ENCODE data around the gene SLC7A7.
"Not testable (repeated sequence)": the region's sequence is repeated elsewhere in the genome, so short reads cannot be mapped to it uniquely, and the experiment has no call there.

SLC7A7 gene

GRCh38 chr14:22808388-22809209, 6.6 kb downstream of the SLC7A7 start:
- no peak for TF ChIP-seq CTCF (IDR thresholded peaks at IDR 0.05; ENCODE audit: borderline replicate concordance, control extremely low read depth, extremely low read depth, insufficient read depth, missing control alignments)
- no peak for DNase-seq (ENCODE audit: low spot score)
- in situ Hi-C loops (cut with MboI; ENCODE audit: low sequenced_read_pairs, unreplicated experiment) = no loop called here

GRCh38 chr14:22807432-22808087, 7.7 kb downstream of the SLC7A7 start:
- no peak for TF ChIP-seq CTCF (IDR thresholded peaks at IDR 0.05; ENCODE audit: borderline replicate concordance, control extremely low read depth, extremely low read depth, insufficient read depth, missing control alignments)
- in situ Hi-C loops (cut with MboI; ENCODE audit: low sequenced_read_pairs, unreplicated experiment) = no loop called here
- no peak for DNase-seq (ENCODE audit: low spot score)

- in situ Hi-C loops (cut with MboI; ENCODE audit: low sequenced_read_pairs, unreplicated experiment); DNase-seq (ENCODE audit: low spot score): not testable (repeated sequence)
Measured at GRCh38 chr14:22805235-22805634, 10.0 kb downstream of the SLC7A7 start.

- in situ Hi-C loops (cut with MboI; ENCODE audit: low sequenced_read_pairs, unreplicated experiment) = no loop called here
- TF ChIP-seq CTCF (IDR thresholded peaks at IDR 0.05; ENCODE audit: borderline replicate concordance, control extremely low read depth, extremely low read depth, insufficient read depth, missing control alignments) = no peak
- DNase-seq (ENCODE audit: low spot score) = no peak
Measured at GRCh38 chr14:22803687-22803974, 11.6 kb downstream of the SLC7A7 start.

- TF ChIP-seq CTCF (IDR thresholded peaks at IDR 0.05; ENCODE audit: borderline replicate concordance, control extremely low read depth, extremely low read depth, insufficient read depth, missing control alignments) = no peak
- in situ Hi-C loops (cut with MboI; ENCODE audit: low sequenced_read_pairs, unreplicated experiment) = no loop called here
- DNase-seq (ENCODE audit: low spot score) = no peak
Measured at GRCh38 chr14:22802860-22803686, 12.2 kb downstream of the SLC7A7 start.

GRCh38 chr14:22801716-22802115, 13.5 kb downstream of the SLC7A7 start:
- no peak for TF ChIP-seq CTCF (IDR thresholded peaks at IDR 0.05; ENCODE audit: borderline replicate concordance, control extremely low read depth, extremely low read depth, insufficient read depth, missing control alignments)
- DNase-seq (ENCODE audit: low spot score) = no peak
- in situ Hi-C loops (cut with MboI; ENCODE audit: low sequenced_read_pairs, unreplicated experiment) = no loop called here

All from GM13976 (cell line).